GM23338 (cell line): ENCODE data around the gene CENPVL2.

Experiments used
- CREB1 ChIP-seq: fragments of 250-450 bp; sonication (Bioruptor Pico); IDR thresholded peaks from 2 replicates; pipeline ENCODE4 v1.5.0; 2020; ENCODE audit warnings: low read depth, mild to moderate bottlenecking, moderate library complexity
- CTCF ChIP-seq, 2 experiments: fragments of 200-600 bp in 1 of 2; sonication (generic) in 1 of 2; conservative IDR thresholded peaks; 2 replicates each; pipeline versions ENCODE4 v1.5.1 to v1.6.1; 2016 to 2017; ENCODE audit warnings: antibody characterized with exemption in 2 of 2, low read depth in 2 of 2, mild to moderate bottlenecking in 2 of 2, moderate library complexity in 1 of 2
- ETS1 ChIP-seq: IDR thresholded peaks from 2 replicates; pipeline ENCODE4 v1.6.1; 2016; ENCODE audit warnings: antibody characterized with exemption
- EZH2 ChIP-seq: fragments of 200-600 bp; sonication (generic); IDR thresholded peaks from one replicate; pipeline ENCODE4 v1.8.0; 2017; ENCODE audit warnings: antibody characterized with exemption, mild to moderate bottlenecking, low read depth; ENCODE audit not compliant: unreplicated experiment
- EZH2phosphoT487 ChIP-seq: fragments of 200-600 bp; sonication (generic); IDR thresholded peaks from one replicate; pipeline ENCODE4 v1.8.1; 2018; ENCODE audit warnings: antibody characterized with exemption; ENCODE audit not compliant: unreplicated experiment
- JUNB ChIP-seq: IDR thresholded peaks from one replicate; pipeline ENCODE4 v1.6.1; 2016; ENCODE audit warnings: antibody characterized with exemption; ENCODE audit not compliant: unreplicated experiment
- NANOG ChIP-seq: IDR thresholded peaks from 2 replicates; pipeline ENCODE4 v1.6.1; 2016; ENCODE audit warnings: antibody characterized with exemption, borderline replicate concordance
- POLR2AphosphoS5 ChIP-seq: IDR thresholded peaks from 2 replicates; pipeline ENCODE4 v1.6.1; 2016; ENCODE audit warnings: antibody characterized with exemption, low read depth
- REST ChIP-seq: IDR thresholded peaks from one replicate; pipeline ENCODE4 v1.6.1; 2018; ENCODE audit warnings: antibody characterized with exemption; ENCODE audit not compliant: unreplicated experiment
- ZNF114 ChIP-seq: fragments of 250-450 bp; sonication (Bioruptor Pico); IDR thresholded peaks from 2 replicates; pipeline ENCODE4 v1.5.0; 2020; ENCODE audit warnings: mild to moderate bottlenecking, moderate library complexity
- ZNF331 ChIP-seq: fragments of 250-450 bp; sonication (Bioruptor Pico); IDR thresholded peaks from 2 replicates; pipeline ENCODE4 v1.5.0; 2020; ENCODE audit warnings: low read depth, mild to moderate bottlenecking, moderate library complexity

- no peak for TF ChIP-seq CREB1 (CRISPR knock-in tag)
- no peak for TF ChIP-seq POLR2AphosphoS5
- TF ChIP-seq CTCF (conservative IDR thresholded peaks at IDR 0.05; ENCODE audit: low read depth in 2 of 2) = peak; percentile 59 to 70
- no peak for TF ChIP-seq ZNF114
- TF ChIP-seq ETS1 = no peak
- no peak for TF ChIP-seq NANOG
- TF ChIP-seq REST = no peak
- no peak for TF ChIP-seq EZH2phosphoT487
- no peak for TF ChIP-seq EZH2
- TF ChIP-seq JUNB = no peak
- TF ChIP-seq ZNF331 (CRISPR knock-in tag) = no peak
Observed at GRCh38 chrX:51641421-51642021, 41.1 kb downstream of the CENPVL2 start.
